SK-N-SH treated with all-trans-retinoic acid at 6 μM for 48 hours (cell line): ENCODE measurements around the gene NINL.

ENCODE experiments used
- ATAC-seq: fragments of 200-7000 bp; cut with Tn5 transposase; 3 replicates; pipeline ENCODE4 v1.9.1; 2020; ENCODE audit warnings: mild to moderate bottlenecking, moderate library complexity
- ARNTL ChIP-seq: fragments of 450-650 bp; formaldehyde crosslinking; IDR thresholded peaks from 2 replicates; pipeline ENCODE4 v1.5.0; 2020; ENCODE audit warnings: low read depth, mild to moderate bottlenecking, moderate library complexity, borderline replicate concordance
- BACH2 ChIP-seq: fragments of 250-450 bp; sonication (Bioruptor Pico); IDR thresholded peaks from 2 replicates; pipeline ENCODE4 v1.9.0; 2021; ENCODE audit warnings: mild to moderate bottlenecking, borderline replicate concordance
- CSDC2 ChIP-seq: fragments of 250-450 bp; sonication (Bioruptor Pico); IDR thresholded peaks from 2 replicates; pipeline ENCODE4 v1.5.0; 2020; ENCODE audit warnings: mild to moderate bottlenecking, moderate library complexity
- CSRNP3 ChIP-seq: fragments of 250-450 bp; sonication (Bioruptor Pico); IDR thresholded peaks from 2 replicates; pipeline ENCODE4 v1.5.1; 2021; ENCODE audit warnings: mild to moderate bottlenecking, moderate library complexity
- ESRRG ChIP-seq: fragments of 250-450 bp; sonication (Bioruptor Pico); IDR thresholded peaks from 2 replicates; pipeline ENCODE4 v1.6.1; 2021; ENCODE audit warnings: mild to moderate bottlenecking
- GLIS3 ChIP-seq: fragments of 250-450 bp; sonication (Bioruptor Pico); IDR thresholded peaks from 2 replicates; pipeline ENCODE4 v1.5.0; 2020; ENCODE audit warnings: mild to moderate bottlenecking, moderate library complexity
- OSR1 ChIP-seq: fragments of 250-450 bp; sonication (Bioruptor Pico); IDR thresholded peaks from 2 replicates; pipeline ENCODE4 v1.8.0; 2022; ENCODE audit warnings: moderate library complexity, mild to moderate bottlenecking, inconsistent platforms
- PATZ1 ChIP-seq: fragments of 250-450 bp; sonication (Bioruptor Pico); IDR thresholded peaks from 2 replicates; pipeline ENCODE4 v1.8.0; 2020; ENCODE audit warnings: mild to moderate bottlenecking, moderate library complexity, borderline replicate concordance
- POU6F1 ChIP-seq: fragments of 250-450 bp; sonication (Bioruptor Pico); IDR thresholded peaks from 2 replicates; pipeline ENCODE4 v1.8.0; 2021; ENCODE audit warnings: low read depth, mild to moderate bottlenecking, moderate library complexity, borderline replicate concordance
- PPARA ChIP-seq: fragments of 250-450 bp; sonication (Bioruptor Pico); IDR thresholded peaks from 2 replicates; pipeline ENCODE4 v1.5.0; 2020; ENCODE audit warnings: mild to moderate bottlenecking, borderline replicate concordance
- RARB ChIP-seq: fragments of 250-450 bp; sonication (Bioruptor Pico); IDR thresholded peaks from 2 replicates; pipeline ENCODE4 v1.8.0; 2021; ENCODE audit warnings: mild to moderate bottlenecking, moderate library complexity
- SNAI2 ChIP-seq: fragments of 250-450 bp; sonication (Bioruptor Pico); IDR thresholded peaks from 2 replicates; pipeline ENCODE4 v1.5.0; 2020; ENCODE audit warnings: mild to moderate bottlenecking, moderate library complexity
- TCF4 ChIP-seq: fragments of 250-450 bp; sonication (Bioruptor Pico); IDR thresholded peaks from 2 replicates; pipeline ENCODE4 v1.8.0; 2021; ENCODE audit warnings: mild to moderate bottlenecking, moderate library complexity, borderline replicate concordance
- TOX ChIP-seq: fragments of 250-450 bp; sonication (Bioruptor Pico); IDR thresholded peaks from 2 replicates; pipeline ENCODE4 v1.8.0; 2021; ENCODE audit warnings: mild to moderate bottlenecking, moderate library complexity, borderline replicate concordance
- TSHZ2 ChIP-seq: fragments of 250-450 bp; sonication (Bioruptor Pico); IDR thresholded peaks from 2 replicates; pipeline ENCODE4 v1.5.0; 2020; ENCODE audit warnings: mild to moderate bottlenecking, moderate library complexity
- ZC3H10 ChIP-seq: fragments of 250-450 bp; sonication (Bioruptor Pico); IDR thresholded peaks from 2 replicates; pipeline ENCODE4 v1.5.1; 2021; ENCODE audit warnings: mild to moderate bottlenecking, moderate library complexity
- ZFP3 ChIP-seq: fragments of 250-450 bp; sonication (Bioruptor Pico); IDR thresholded peaks from 2 replicates; pipeline ENCODE4 v1.5.0; 2020; ENCODE audit warnings: mild to moderate bottlenecking, moderate library complexity
- ZFP30 ChIP-seq: fragments of 450-650 bp; formaldehyde crosslinking; IDR thresholded peaks from 2 replicates; pipeline ENCODE4 v1.5.0; 2022; ENCODE audit warnings: mild to moderate bottlenecking, moderate library complexity
- ZNF565 ChIP-seq: fragments of 450-650 bp; formaldehyde crosslinking; conservative IDR thresholded peaks from 2 replicates; pipeline ENCODE4 v1.5.0; 2020; ENCODE audit warnings: low read depth, mild to moderate bottlenecking, moderate library complexity
- ZNF70 ChIP-seq: fragments of 450-650 bp; formaldehyde crosslinking; IDR thresholded peaks from 2 replicates; pipeline ENCODE4 v1.5.0; 2020; ENCODE audit warnings: mild to moderate bottlenecking, moderate library complexity
- ZNF8 ChIP-seq: fragments of 450-650 bp; formaldehyde crosslinking; IDR thresholded peaks from 2 replicates; pipeline ENCODE4 v1.5.0; 2020; ENCODE audit warnings: mild to moderate bottlenecking, moderate library complexity

The NINL gene

GRCh38 chr20:25483431-25484132 is 101.7 kb downstream of the NINL start:
- TF ChIP-seq ZC3H10 (no peak), ZNF70 (no peak), SNAI2 (no peak), OSR1 (no peak), ZNF8 (CRISPR knock-in tag) (no peak), CSDC2 (CRISPR knock-in tag) (no peak), BACH2 (CRISPR knock-in tag) (no peak), PPARA (CRISPR knock-in tag) (no peak), ZFP30 (CRISPR knock-in tag) (no peak), ARNTL (CRISPR knock-in tag) (no peak), GLIS3 (CRISPR knock-in tag) (no peak), ZNF565 (CRISPR knock-in tag) (no peak), TSHZ2 (CRISPR knock-in tag) (no peak), TCF4 (CRISPR knock-in tag) (no peak)
- ATAC-seq, result no peak

- no peak for ATAC-seq
- no peak for TF ChIP-seq RARB (CRISPR knock-in tag)
- no peak for TF ChIP-seq CSRNP3 (CRISPR knock-in tag)
- no peak for TF ChIP-seq BACH2 (CRISPR knock-in tag)
- TF ChIP-seq ZFP3 (CRISPR knock-in tag), result no peak
- no peak for TF ChIP-seq ZNF70
- TF ChIP-seq ZFP30 (CRISPR knock-in tag), result no peak
- TF ChIP-seq ARNTL (CRISPR knock-in tag), result no peak
- TF ChIP-seq ESRRG (CRISPR knock-in tag), result no peak
- TF ChIP-seq ZC3H10, result no peak
- no peak for TF ChIP-seq TCF4 (CRISPR knock-in tag)
- no peak for TF ChIP-seq TSHZ2 (CRISPR knock-in tag)
- TF ChIP-seq CSDC2 (CRISPR knock-in tag), result no peak
- TF ChIP-seq SNAI2, result no peak
- TF ChIP-seq PPARA (CRISPR knock-in tag), result no peak
- no peak for TF ChIP-seq GLIS3 (CRISPR knock-in tag)
- TF ChIP-seq OSR1, result no peak
- TF ChIP-seq TOX (CRISPR knock-in tag), result no peak
These were observed 103.4 kb downstream of the NINL start for GRCh38 chr20:25481918-25482253.

GRCh38 chr20:25481235-25481917 is 104.0 kb downstream of the NINL start:
- no peak for ATAC-seq
- no peak for TF ChIP-seq ARNTL (CRISPR knock-in tag)
- no peak for TF ChIP-seq POU6F1 (CRISPR knock-in tag)
- no peak for TF ChIP-seq ZNF70
- no peak for TF ChIP-seq PATZ1 (CRISPR knock-in tag)
- no peak for TF ChIP-seq OSR1
- TF ChIP-seq ESRRG (CRISPR knock-in tag), result no peak
- TF ChIP-seq TCF4 (CRISPR knock-in tag), result no peak
- TF ChIP-seq BACH2 (CRISPR knock-in tag), result no peak
- no peak for TF ChIP-seq TOX (CRISPR knock-in tag)
- no peak for TF ChIP-seq TSHZ2 (CRISPR knock-in tag)
- no peak for TF ChIP-seq ZFP30 (CRISPR knock-in tag)
- no peak for TF ChIP-seq RARB (CRISPR knock-in tag)
- no peak for TF ChIP-seq ZC3H10
